Sigmoid colon (tissue), 7 donors: Measurements from ENCODE around the gene PNKP. TPM values are rescaled to one million over a fixed set of nuclear protein-coding genes. Genes with fewer than 3 reads are reported as not detected.

Experiments
- DNase-seq: peaks from one replicate; pipeline ENCODE4 v3.0.0-alpha.2; 2019
- H3K27ac ChIP-seq, 4 donors: fragments of 200-600 bp; sonication (generic); one replicate each; pipeline ENCODE4 v1.5.1; 2016 to 2019; ENCODE audit warnings: mild to moderate bottlenecking in 1 of 4
- H3K27me3 ChIP-seq, 3 donors: fragments of 200-600 bp; sonication (generic); one replicate each; pipeline ENCODE4 v1.5.1; 2019; ENCODE audit warnings: mild to moderate bottlenecking in 1 of 3
- H3K36me3 ChIP-seq, 4 donors: fragments of 200-600 bp; sonication (generic); one replicate each; pipeline ENCODE4 v1.5.1; 2016 to 2019
- H3K4me1 ChIP-seq, 4 donors: fragments of 200-600 bp; sonication (generic); one replicate each; pipeline ENCODE4 v1.5.1; 2017 to 2019
- H3K4me3 ChIP-seq, 4 donors: fragments of 200-600 bp; sonication (generic); one replicate each; pipeline ENCODE4 v1.5.1; 2017 to 2019; ENCODE audit warnings: mild to moderate bottlenecking in 2 of 4, moderate library complexity in 1 of 4
- H3K9me3 ChIP-seq, 4 donors: fragments of 200-600 bp in 3 of 4; sonication (generic) in 3 of 4; one replicate each; pipeline versions ENCODE4 v1.5.1 to v1.6.1; 2013 to 2019
- CTCF ChIP-seq, 4 experiments: fragments of 450-650 bp in 3 of 4; fragments of 200-600 bp in 1 of 4; IDR thresholded peaks; one replicate each; pipeline ENCODE4 v1.5.1; 2016 to 2019; ENCODE audit warnings: antibody characterized with exemption in 4 of 4, mild to moderate bottlenecking in 3 of 4, moderate library complexity in 2 of 4
- EP300 ChIP-seq, 4 donors: sonication (generic); formaldehyde crosslinking; IDR thresholded peaks; one replicate each; pipeline ENCODE4 v1.6.1; 2017; ENCODE audit warnings: antibody characterized with exemption in 4 of 4
- POLR2A ChIP-seq, 2 donors: fragments of 450-650 bp; IDR thresholded peaks; one replicate each; pipeline ENCODE4 v1.6.1; 2016; ENCODE audit warnings: antibody characterized with exemption in 2 of 2, mild to moderate bottlenecking in 2 of 2, moderate library complexity in 2 of 2
- POLR2AphosphoS5 ChIP-seq, 4 donors: sonication (generic); formaldehyde crosslinking; IDR thresholded peaks; one replicate each; pipeline ENCODE4 v1.6.1; 2017; ENCODE audit warnings: antibody characterized with exemption in 4 of 4
- WGBS, 2 donors: extraction: QIAGEN DNeasy Blood & Tissue Kit; methylation state at CpG; one replicate each; pipeline ENCODE4 v1.1.7; 2013; 5-methylcytosine and 5-hydroxymethylcytosine counted together
- intact Hi-C: fragments of 100-400 bp; cut with DNase I; formaldehyde crosslinking; loops from one replicate; pipeline ENCODE4 v1.15.1; 2023
- polyA plus RNA-seq, 3 donors: library from polyadenylated mRNA; stranded (reverse); fragments of 200-250 nt; gene quantifications; one replicate each; pipeline ENCODE4 v1.2.3, GENCODE V29; 2013
- total RNA-seq, 4 donors: library from RNA; depleted of rRNA; stranded (reverse); fragments of >200 nt; gene quantifications; one replicate each; pipeline ENCODE4 v1.1.0, GENCODE V29; 2016
- donor health status: healthy with polysubstance abuse.
- donor health status: Bipolar disorder and iron deficiency.
- donor health status: healthy.

The PNKP gene
- total and polyA plus RNA-seq, 7 donors, result 27.0 to 88.8 (median 34.0) TPM

- H3K36me3 ChIP-seq, result peaks cover 46 to 59% (median 51%) of the 10 kb centered on the region in 4 donors
- intact Hi-C loops, result loop anchor here (5.0 kb wide), 2 partner anchors 382 to 427 kb away; partner anchors contain the start of genes ALDH16A1, PIH1D1 and RPS11
- peaks cover 0 to 30% (median 25%) of the 10 kb centered on the region in 4 donors for H3K4me1 ChIP-seq
- no peak for DNase-seq
- H3K27me3 ChIP-seq, result no peaks in the 10 kb centered on the region
- whole genome bisulfite sequencing, 2 donors, result 97 to 98% methylated on average over 12 of the region's 12 CpGs
- no peak overlapping the region for H3K27ac ChIP-seq
- H3K4me3 ChIP-seq, result no peak overlapping the region
- TF ChIP-seq POLR2A (IDR thresholded peaks at IDR 0.05) (no peak), EP300 (IDR thresholded peaks at IDR 0.05) (no peak), POLR2AphosphoS5 (IDR thresholded peaks at IDR 0.05) (no peak), CTCF (IDR thresholded peaks at IDR 0.05) (no peak)
- H3K9me3 ChIP-seq, result no peaks in the 10 kb centered on the region
Observed at GRCh38 chr19:49879243-49879963, 12.0 kb upstream of the PNKP start.

GRCh38 chr19:49878744-49879070 is 11.3 kb upstream of the PNKP start:
- peaks cover 0 to 33% (median 25%) of the 10 kb centered on the region in 4 donors for H3K4me1 ChIP-seq
- no peaks in the 10 kb centered on the region for H3K9me3 ChIP-seq
- WGBS, 2 donors, result 91 to 93% methylated on average over 9 of the region's 9 CpGs
- no peak for DNase-seq
- TF ChIP-seq POLR2AphosphoS5 (IDR thresholded peaks at IDR 0.05) (no peak), EP300 (IDR thresholded peaks at IDR 0.05) (no peak), POLR2A (IDR thresholded peaks at IDR 0.05) (no peak), CTCF (IDR thresholded peaks at IDR 0.05) (no peak)
- peak overlapping the region in 1 of 4 donors; percentile 85 for H3K4me3 ChIP-seq
- peak overlapping the region; percentile 92 to 100 (median 96) for H3K27ac ChIP-seq
- no peaks in the 10 kb centered on the region for H3K27me3 ChIP-seq
- H3K36me3 ChIP-seq, result peaks cover 41 to 52% (median 44%) of the 10 kb centered on the region in 4 donors
- intact Hi-C loops, result loop anchor here (5.0 kb wide), 2 partner anchors 381 to 426 kb away; partner anchors contain the start of genes ALDH16A1, PIH1D1 and RPS11

GRCh38 chr19:49877879-49878743 is 10.7 kb upstream of the PNKP start:
- DNase-seq, result peak; percentile 99
- intact Hi-C loops, result loop anchor here (2.0 to 5.0 kb wide), 5 partner anchors 65 to 426 kb away; partner anchors contain the start of genes ALDH16A1, AP2A1, FUZ and PIH1D1
- WGBS, 2 donors, result 10% methylated on average over 41 of the region's 41 CpGs
- no peak for TF ChIP-seq POLR2AphosphoS5 (IDR thresholded peaks at IDR 0.05)
- TF ChIP-seq EP300 (IDR thresholded peaks at IDR 0.05), result no peak
- TF ChIP-seq POLR2A (IDR thresholded peaks at IDR 0.05), result no peak
- TF ChIP-seq CTCF (IDR thresholded peaks at IDR 0.05), result no peak
- peak overlapping the region; percentile 92 to 100 (median 96) for H3K27ac ChIP-seq
- H3K27me3 ChIP-seq, result no peaks in the 10 kb centered on the region
- H3K4me3 ChIP-seq, result peak overlapping the region; percentile 61 to 100 (median 78)
- peaks cover 0 to 33% (median 25%) of the 10 kb centered on the region in 4 donors for H3K4me1 ChIP-seq
- H3K9me3 ChIP-seq, result no peaks in the 10 kb centered on the region
- H3K36me3 ChIP-seq, result peaks cover 35 to 47% (median 38%) of the 10 kb centered on the region in 4 donors

- peak within 1 kb of the TSS; percentile 61 to 100 (median 91) for H3K4me3 ChIP-seq
- no peaks in the 10 kb centered on the region for H3K27me3 ChIP-seq
- 0% methylated on average over 61 of the region's 61 CpGs for WGBS, 2 donors
- TF ChIP-seq EP300 (IDR thresholded peaks at IDR 0.05), result peak in 2 of 4 donors; percentile 27 to 61
- peak; percentile 76 to 92 for TF ChIP-seq POLR2A (IDR thresholded peaks at IDR 0.05)
- peak; percentile 78 to 96 (median 89) for TF ChIP-seq POLR2AphosphoS5 (IDR thresholded peaks at IDR 0.05)
- no peak for TF ChIP-seq CTCF (IDR thresholded peaks at IDR 0.05)
- peak within 1 kb of the TSS; percentile 92 to 100 (median 96) for H3K27ac ChIP-seq
- peak; percentile 100 for DNase-seq
- peaks cover 0 to 33% (median 29%) of the 10 kb centered on the region in 4 donors for H3K4me1 ChIP-seq
- H3K9me3 ChIP-seq, result no peaks in the 10 kb centered on the region
- intact Hi-C loops, result loop anchor here (2.0 to 5.0 kb wide), 5 partner anchors 64 to 425 kb away; partner anchors contain the start of genes ALDH16A1, AP2A1, FUZ and PIH1D1
- H3K36me3 ChIP-seq, result peaks cover 26 to 47% (median 30%) of the 10 kb centered on the region in 4 donors
Observed at GRCh38 chr19:49877020-49877878, 9.9 kb upstream of the PNKP start, which contains the start of the genes AKT1S1 and TBC1D17. TSS of gene AKT1S1 (minus strand) at chr19:49877355. CDS start at chr19:49873295, 4,060 bp downstream. TSS of gene TBC1D17 (plus strand) at chr19:49877702. CDS start at chr19:49877724, 22 bp downstream.
